GM12878 (cell line): Measurements from ENCODE around the gene COBLL1. TPM values are rescaled to one million over a fixed set of nuclear protein-coding genes. Genes with fewer than 3 reads are reported as not detected.

ENCODE experiments used
- ATAC-seq: fragments of 200-7000 bp; cut with Tn5 transposase; 3 replicates; pipeline ENCODE4 v1.9.1; 2020; ENCODE audit warnings: mild to moderate bottlenecking, moderate library complexity
- BruUV-seq: library from RNA; stranded (reverse); fragments of 400-500 nt; replicated peaks from 2 replicates; lab custom pipeline; 2021; lab: Mats Ljungman, UMichigan
- CTCF ChIA-PET: fragments of 300-600 bp; sonication (Branson Sonifier 250); formaldehyde crosslinking; extraction: SDS; loops from one replicate; lab custom pipeline; 2021; ENCODE audit warnings: inconsistent platforms; lab: Yijun Ruan, JAX
- POLR2A ChIA-PET: fragments of 350-600 bp; formaldehyde crosslinking; extraction: SDS; loops from one replicate; lab custom pipeline; 2021; ENCODE audit warnings: inconsistent platforms; lab: Charles Lee
- RAD21 ChIA-PET: fragments of 300-600 bp; sonication (Branson Sonifier 250); formaldehyde crosslinking; loops from one replicate; lab custom pipeline; 2023; ENCODE audit warnings: antibody characterized with exemption; ENCODE audit not compliant: unreplicated experiment; lab: Charles Lee
- SMC1A ChIA-PET: fragments of 300-600 bp; sonication (Branson Sonifier 250); formaldehyde crosslinking; loops from one replicate; lab custom pipeline; 2023; ENCODE audit not compliant: unreplicated experiment, uncharacterized antibody; lab: Charles Lee
- DNase-seq: peaks from one replicate; pipeline ENCODE4 v3.0.0-alpha.2; 2011; ENCODE audit warnings: low read depth, low spot score
- FAIRE-seq: peaks from 3 replicates; lab custom pipeline; 2011; peaks lifted over from hg19 to GRCh38; lab: Jason Lieb, UNC
- H2AFZ ChIP-seq: 2 replicates; pipeline ENCODE4 v1.6.0; 2011; ENCODE audit warnings: low read depth, low read length, control low read depth; ENCODE audit not compliant: control insufficient read depth
- H3K27ac ChIP-seq: 2 replicates; pipeline ENCODE4 v1.5.1; 2011; ENCODE audit warnings: control low read depth; ENCODE audit not compliant: control insufficient read depth, insufficient read depth
- H3K27me3 ChIP-seq, 2 experiments: replicated peaks in 1 of 2; 2 replicates each; pipeline versions ENCODE4 v1.6.0 to v1.6.1; 2011; ENCODE audit warnings: low read length in 1 of 2; ENCODE audit not compliant: control insufficient read depth in 2 of 2, insufficient read depth in 2 of 2
- H3K36me3 ChIP-seq, 2 experiments: 2 replicates each; pipeline ENCODE4 v1.5.1; 2011; ENCODE audit warnings: low read length in 1 of 2; ENCODE audit not compliant: control insufficient read depth in 2 of 2, insufficient read depth in 2 of 2
- H3K4me1 ChIP-seq: 2 replicates; pipeline ENCODE4 v1.6.1; 2011; ENCODE audit warnings: mild to moderate bottlenecking, low read length, moderate library complexity, mixed read lengths; ENCODE audit not compliant: control insufficient read depth, insufficient read depth
- H3K4me2 ChIP-seq: 2 replicates; pipeline ENCODE4 v1.6.0; 2011; ENCODE audit warnings: control low read depth; ENCODE audit not compliant: control insufficient read depth, insufficient read depth
- H3K4me3 ChIP-seq: fragments of 200-600 bp; sonication (generic); 2 replicates; pipeline ENCODE4 v1.5.1; 2016
- H3K79me2 ChIP-seq: 2 replicates; pipeline ENCODE4 v1.6.0; 2011; ENCODE audit warnings: low read length; ENCODE audit not compliant: control insufficient read depth, insufficient read depth
- H3K9ac ChIP-seq: 2 replicates; pipeline ENCODE4 v1.8.0; 2011; ENCODE audit warnings: low read length, control low read depth, mixed read lengths; ENCODE audit not compliant: control insufficient read depth, insufficient read depth
- H3K9me3 ChIP-seq: replicated peaks from 3 replicates; pipeline ENCODE4 v1.5.1; 2011; ENCODE audit warnings: mild to moderate bottlenecking, low read length; ENCODE audit not compliant: control insufficient read depth, insufficient read depth
- H4K20me1 ChIP-seq: 2 replicates; pipeline ENCODE4 v1.6.0; 2011; ENCODE audit not compliant: control insufficient read depth, insufficient read depth
- BHLHE40 ChIP-seq, 2 experiments: fragments of 450-650 bp in 1 of 2; IDR thresholded peaks; 2 replicates each; pipeline ENCODE4 v1.6.1; 2011 to 2017; ENCODE audit warnings: low read depth in 2 of 2, borderline replicate concordance in 1 of 2, improper control_type of control experiment in 1 of 2, low read length in 1 of 2, mild to moderate bottlenecking in 1 of 2
- CHD4 ChIP-seq: fragments of 200-600 bp; sonication (generic); IDR thresholded peaks from 2 replicates; pipeline ENCODE4 v1.6.1; 2016; ENCODE audit warnings: mild to moderate bottlenecking
- CREM ChIP-seq: IDR thresholded peaks from 2 replicates; pipeline ENCODE4 v1.6.1; 2014; ENCODE audit warnings: antibody characterized with exemption, low read depth
- CTCF ChIP-seq, 3 experiments: IDR thresholded peaks in 2 of 3; conservative IDR thresholded peaks in 1 of 3; 2 replicates each; pipeline ENCODE4 v1.5.1; 2011; ENCODE audit warnings: low read depth in 3 of 3, low read length in 3 of 3, mild to moderate bottlenecking in 3 of 3, control low read depth in 2 of 3, moderate library complexity in 2 of 3, inconsistent platforms in 1 of 3, mixed read lengths in 1 of 3; ENCODE audit not compliant: control insufficient read depth in 2 of 3, insufficient read depth in 1 of 3; ENCODE audit errors: extremely low read depth in 1 of 3
- IRF4 ChIP-seq: IDR thresholded peaks from 2 replicates; pipeline ENCODE4 v1.6.1; 2011; ENCODE audit warnings: low read depth, low read length
- JUND ChIP-seq: IDR thresholded peaks from 2 replicates; pipeline ENCODE4 v1.6.1; 2012; ENCODE audit warnings: low read depth, mild to moderate bottlenecking, low read length, improper control_type of control experiment, moderate library complexity
- NR2C1 ChIP-seq: fragments of 450-650 bp; IDR thresholded peaks from 2 replicates; pipeline ENCODE4 v1.6.1; 2017; ENCODE audit warnings: antibody characterized with exemption, mild to moderate bottlenecking, moderate library complexity
- PBX3 ChIP-seq: IDR thresholded peaks from 2 replicates; pipeline ENCODE4 v1.6.1; 2011; ENCODE audit warnings: mild to moderate bottlenecking, low read depth, low read length, moderate library complexity; ENCODE audit not compliant: insufficient replicate concordance
- RAD21 ChIP-seq: IDR thresholded peaks from 2 replicates; pipeline ENCODE4 v1.6.1; 2011; ENCODE audit warnings: mild to moderate bottlenecking, low read depth, low read length, moderate library complexity; ENCODE audit not compliant: insufficient read depth
- SIX5 ChIP-seq: IDR thresholded peaks from 2 replicates; pipeline ENCODE4 v1.6.1; 2011; ENCODE audit warnings: mild to moderate bottlenecking, low read depth, low read length, moderate library complexity; ENCODE audit not compliant: severe bottlenecking
- SKIL ChIP-seq: fragments of 450-650 bp; IDR thresholded peaks from 2 replicates; pipeline ENCODE4 v1.6.1; 2017; ENCODE audit warnings: mild to moderate bottlenecking, low read depth, inconsistent platforms; ENCODE audit not compliant: poor library complexity, severe bottlenecking
- SMARCA5 ChIP-seq: fragments of 450-650 bp; IDR thresholded peaks from 2 replicates; pipeline ENCODE4 v1.6.1; 2017; ENCODE audit warnings: mild to moderate bottlenecking
- SMC3 ChIP-seq: IDR thresholded peaks from 2 replicates; pipeline ENCODE4 v1.6.1; 2011; ENCODE audit warnings: low read length, improper control_type of control experiment, borderline replicate concordance
- SREBF2 ChIP-seq: IDR thresholded peaks from 2 replicates; pipeline ENCODE4 v1.6.1; 2012; ENCODE audit warnings: mild to moderate bottlenecking, low read length
- ZBTB4 ChIP-seq: fragments of 450-650 bp; formaldehyde crosslinking; IDR thresholded peaks from 2 replicates; pipeline ENCODE4 v1.4.0; 2022; ENCODE audit warnings: mild to moderate bottlenecking, moderate library complexity
- WGBS: methylation state at CpG from one replicate; pipeline ENCODE4 v1.1.6; 2016; ENCODE audit warnings: low lambda C conversion rate; ENCODE audit not compliant: insufficient replicate concordance, insufficient coverage; ENCODE audit errors: missing lambda C conversion rate; 5-methylcytosine and 5-hydroxymethylcytosine counted together
- in situ Hi-C: fragments of 300-500 bp; cut with MboI; formaldehyde crosslinking; loops from 9 replicates; pipeline ENCODE4 v1.14.3; 2018; ENCODE audit warnings: mixed read lengths
- intact Hi-C: fragments of 100-400 bp; cut with micrococcal nuclease; formaldehyde crosslinking; loops from one replicate; pipeline ENCODE4 v1.14.2; 2022; ENCODE audit not compliant: unreplicated experiment
- polyA plus RNA-seq, 11 experiments: library from polyadenylated mRNA; depleted of rRNA in 4 of 11; unstranded in 6 of 11; stranded (reverse) in 5 of 11; fragments of >200 nt; fragmentation: Nextera tagmentation in 4 of 11; fragmentation: Illumina TruSeq in 1 of 11; extraction: Ambion mirVana in 4 of 11; extraction: Trizol in 1 of 11; gene quantifications; 1 replicate in 1 of 11; 2 replicates in 10 of 11; pipeline versions ENCODE4 v1.2.1 to v1.2.3, GENCODE V29; 2011 to 2016; ENCODE audit warnings: inconsistent platforms in 2 of 11, missing spikeins in 2 of 11, low read depth in 1 of 11
- total RNA-seq, 4 experiments: library from RNA; depleted of rRNA in 3 of 4; stranded (reverse); fragments of >200 nt in 3 of 4; fragmentation: Illumina TruSeq in 1 of 4; extraction: Trizol in 1 of 4; gene quantifications; 2 replicates each; pipeline versions ENCODE4 v1.2.1 to v1.2.3, GENCODE V29; 2013 to 2021

COBLL1 gene
- total and polyA plus RNA-seq, 10 of the 15 experiments (the other 5 are each of a cell fraction or from before 2014, with no cell fraction given) = 0.46 TPM; not detected in 9

- no peaks in the 10 kb centered on the region for H3K9me3 ChIP-seq
- no peak for DNase-seq
- H3K79me2 ChIP-seq = no peaks in the 10 kb centered on the region
- in situ Hi-C loops = no loop called here
- ChIA-PET CTCF (interaction anchor here (0.7 to 1.3 kb wide), 9 partner anchors 8 to 466 kb away, joined by 3 to 6 read pairs (median 4); partner anchors contain the start of gene SCN3A), RAD21 (no interaction called here), POLR2A (no interaction called here), SMC1A (no interaction called here)
- H3K36me3 ChIP-seq = no peaks in the 10 kb centered on the region
- WGBS = 2% methylated on average over 9 of the region's 9 CpGs
- no peak overlapping the region for H3K9ac ChIP-seq
- intact Hi-C loops = loop anchor here (1.0 to 10.0 kb wide), 3 partner anchors 178 to 467 kb away; partner anchors contain the start of gene SCN3A
- H3K27ac ChIP-seq = no peak overlapping the region
- H3K4me1 ChIP-seq = no peaks in the 10 kb centered on the region
- H3K4me2 ChIP-seq = no peak overlapping the region
- ATAC-seq = peak; percentile 86
- H4K20me1 ChIP-seq = no peaks in the 10 kb centered on the region
- FAIRE-seq = no peak
- H3K27me3 ChIP-seq = no peaks in the 10 kb centered on the region; a peak in 1 of 4 replicates
- no peak overlapping the region for H2AFZ ChIP-seq
- no TSS peak for BruUV-seq
- no peak overlapping the region for H3K4me3 ChIP-seq
- peak; percentile 27; the same call in 1 of the 2 replicates for TF ChIP-seq SMC3
- no peak for TF ChIP-seq IRF4
- no peak for TF ChIP-seq PBX3
- no peak for TF ChIP-seq SKIL
- TF ChIP-seq BHLHE40 (IDR thresholded peaks at IDR 0.05; ENCODE audit: borderline replicate concordance in 1 of 2, low read depth in 2 of 2, low read length in 1 of 2) = no peak
- TF ChIP-seq JUND = no peak
- no peak for TF ChIP-seq CREM
- TF ChIP-seq SMARCA5 = 0 out of 2 replicates have a peak, but pooled peaks have one; percentile 43
- peak; percentile 57 to 73 (median 60) for TF ChIP-seq CTCF (IDR thresholded peaks at IDR 0.05 in 2 of 3, conservative IDR thresholded peaks at IDR 0.05 in 1 of 3; ENCODE audit: control insufficient read depth in 2 of 3, extremely low read depth in 1 of 3, insufficient read depth in 1 of 3, low read depth in 3 of 3, low read length in 3 of 3)
- TF ChIP-seq NR2C1 = no peak
- no peak for TF ChIP-seq CHD4
- TF ChIP-seq SREBF2 = no peak
- no peak for TF ChIP-seq SIX5
- no peak for TF ChIP-seq ZBTB4 (CRISPR knock-in tag)
- peak; percentile 61 for TF ChIP-seq RAD21
These were observed 104.0 kb downstream of the COBLL1 start for GRCh38 chr2:164737612-164738081.
